Stimulated activated CD4-positive, alpha-beta T cell treated with anti-CD3 and anti-CD28 coated beads, Interleukin-2, amount 100 ng/mL, for 24 hours (primary cell): ENCODE data around the gene LMOD1.

Experiments
- DNase-seq, 2 donors: peaks; one replicate each; pipeline ENCODE4 v3.0.0-alpha.2; 2020

Gene LMOD1

GRCh38 chr1:201851949-201852348 lies 94.4 kb downstream of the LMOD1 start:
- no peak for DNase-seq

- no peak for DNase-seq
Measured at GRCh38 chr1:201850053-201850397, 96.3 kb downstream of the LMOD1 start.

- no peak for DNase-seq
Measured at GRCh38 chr1:201849372-201850052, 96.8 kb downstream of the LMOD1 start.

- DNase-seq: no peak
Measured at GRCh38 chr1:201848230-201848629, 98.1 kb downstream of the LMOD1 start.

GRCh38 chr1:201847150-201847549 lies 99.2 kb downstream of the LMOD1 start:
- no peak for DNase-seq
